GM18499 (cell line): ENCODE results near the gene LCE7A.

Source experiments
- ATAC-seq: cut with Tn5 transposase; IDR thresholded peaks from one replicate; pipeline ENCODE4 v1.9.1; 2021; ENCODE audit warnings: moderate number of reproducible peaks; ENCODE audit not compliant: insufficient read depth, unreplicated experiment

The LCE7A gene, protein sequence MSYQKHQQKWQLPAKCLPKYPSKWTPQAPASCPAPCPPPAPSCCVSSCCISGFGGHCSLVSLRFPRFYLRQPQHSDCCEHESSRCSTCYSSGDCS

DNA sequence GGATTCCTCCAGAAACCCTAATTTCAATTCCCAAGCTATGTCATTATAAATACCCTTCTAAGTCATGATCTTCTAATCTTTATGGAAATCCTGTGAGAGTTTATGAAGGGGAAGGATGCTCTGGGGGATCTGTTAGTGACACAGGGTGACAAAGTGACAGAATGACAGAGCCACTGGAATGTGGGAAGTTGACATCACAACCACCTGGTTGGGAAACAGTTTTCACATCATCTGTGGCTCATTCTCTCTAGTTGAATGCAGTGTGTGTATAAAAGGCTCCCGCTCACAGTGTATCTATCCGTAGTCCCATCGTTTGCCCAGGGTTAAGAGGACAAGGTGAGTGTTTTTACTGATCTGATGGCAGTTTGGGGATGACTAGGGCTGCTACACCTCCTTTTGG is at the start of gene LCE7A:
Gene LCE7A (plus strand): TSS at position 301 of the 400 bp plus-strand sequence. CDS start 702 bp downstream, outside the sequence.
- no peak for ATAC-seq

DNA sequence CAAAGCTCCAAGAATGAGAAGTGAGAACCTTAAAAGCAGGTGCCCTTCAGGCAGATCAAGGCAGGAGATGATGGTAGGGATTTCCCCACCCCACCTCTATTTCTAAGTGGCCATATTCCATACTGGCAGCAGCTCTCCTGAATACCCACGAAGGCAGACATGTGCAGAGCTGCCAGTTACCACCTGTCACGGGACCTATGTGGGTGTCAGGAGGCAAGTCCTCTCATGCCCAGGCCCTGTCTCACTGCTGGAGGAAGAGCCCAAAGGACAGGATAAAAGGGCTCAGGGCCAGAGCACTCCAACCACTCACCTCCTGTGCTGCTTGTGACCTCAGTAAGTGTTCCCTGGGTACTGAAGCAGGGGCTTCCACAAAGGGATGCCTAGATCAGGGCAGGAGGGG is 48.7 kb upstream of the LCE7A start:
- no peak for ATAC-seq

DNA sequence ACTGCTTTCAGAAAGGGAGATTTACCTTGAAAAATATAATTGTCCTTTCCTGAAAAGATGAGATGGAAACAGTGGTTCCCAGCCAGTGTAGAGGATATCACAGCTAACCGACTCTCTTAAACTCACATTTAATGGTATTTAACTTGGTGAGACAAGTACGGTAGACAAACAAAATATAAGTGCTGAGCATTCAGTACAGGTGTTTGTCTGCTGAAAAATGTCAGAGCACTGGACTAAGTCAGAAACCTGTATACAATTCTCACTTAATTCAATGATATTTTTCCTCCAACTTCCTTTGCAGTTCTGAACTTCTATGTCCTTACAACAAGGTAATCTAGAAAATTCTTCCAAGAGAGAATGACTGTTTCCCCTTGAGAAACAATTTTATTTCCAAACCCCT is 48.1 kb upstream of the LCE7A start, which contains the start of gene LCE1B:
Gene LCE1B (plus strand): TSS at position 301 of the 400 bp plus-strand sequence. CDS start 476 bp downstream, outside the sequence.
- ATAC-seq, result no peak

DNA sequence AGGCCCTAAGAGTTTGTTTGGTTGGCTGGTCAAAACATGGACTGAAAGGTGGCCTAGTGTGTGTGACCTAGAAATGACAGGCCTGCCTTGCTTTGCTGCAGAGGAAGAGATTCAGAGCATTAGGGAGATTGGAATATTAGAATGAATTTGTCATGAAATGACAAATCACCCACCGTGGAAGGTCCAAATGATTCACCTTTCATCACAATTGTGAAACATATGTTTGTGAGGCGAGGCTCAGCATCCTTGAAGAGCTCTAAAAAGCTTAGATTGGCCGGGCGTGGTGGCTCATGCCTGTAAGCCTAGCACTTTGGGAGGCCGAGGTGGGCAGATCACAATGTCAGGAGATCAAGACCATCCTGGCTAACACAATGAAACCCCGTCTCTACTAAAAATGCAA is 42.5 kb upstream of the LCE7A start:
- ATAC-seq, result no peak

DNA sequence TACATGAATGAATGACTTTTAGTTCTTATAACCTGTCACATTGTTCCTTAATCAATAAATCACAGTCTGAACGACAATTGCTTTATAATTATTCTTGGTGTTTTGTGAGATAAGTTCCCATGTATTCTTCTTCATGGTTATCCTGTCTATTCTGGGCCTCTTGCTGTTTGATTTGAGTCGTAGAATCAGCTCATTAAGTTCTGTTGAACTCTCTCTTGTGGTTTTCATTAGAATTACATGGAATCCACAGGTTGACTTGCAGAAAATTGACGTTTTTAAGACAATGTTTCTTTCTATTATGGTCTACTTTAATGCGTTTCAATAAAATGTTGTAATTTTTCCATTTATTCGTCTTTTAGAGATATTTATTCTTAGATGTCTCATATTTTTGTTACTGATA is 36.5 kb upstream of the LCE7A start:
- ATAC-seq, result no peak

DNA sequence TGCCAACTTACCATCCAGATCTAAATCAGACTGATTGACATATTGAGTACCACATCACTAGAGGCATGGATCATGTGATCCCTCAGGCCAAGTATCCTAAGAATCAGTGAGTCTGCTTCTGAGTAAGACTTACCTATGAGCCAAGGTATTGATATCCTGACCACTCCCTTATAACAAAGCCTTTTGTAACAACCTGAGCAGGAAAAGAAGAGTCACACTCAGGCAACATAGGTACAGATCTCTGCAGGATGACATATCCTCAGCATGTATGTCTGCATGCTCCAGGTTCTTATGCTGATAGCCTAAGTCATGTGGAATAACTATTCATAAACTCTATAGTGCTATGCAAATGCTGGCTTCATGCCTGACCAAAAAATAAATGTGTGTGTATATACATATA is 34.8 kb upstream of the LCE7A start:
- ATAC-seq, result no peak

DNA sequence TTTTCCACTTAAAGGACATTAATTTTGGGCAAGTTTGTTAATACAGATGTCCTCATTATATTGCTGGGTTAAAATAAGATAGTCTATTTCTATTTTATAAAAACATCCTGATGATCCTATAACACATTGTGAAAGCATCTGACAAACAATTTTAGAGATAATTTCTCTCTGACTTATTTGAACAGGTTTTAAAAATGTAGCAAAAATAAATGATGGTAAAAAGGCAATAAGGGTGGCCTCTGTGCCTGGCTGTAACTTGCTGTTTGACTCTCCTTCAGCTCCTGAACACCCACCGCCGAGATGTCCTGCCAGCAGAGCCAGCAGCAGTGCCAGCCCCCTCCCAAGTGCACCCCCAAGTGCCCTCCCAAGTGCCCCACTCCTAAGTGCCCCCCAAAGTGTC is 32.6 kb upstream of the LCE7A start, which contains the start of gene LCE1A:
Gene LCE1A (plus strand): TSS at position 301 of the 400 bp plus-strand sequence. CDS start 0 bp downstream, at position 301.
- no peak for ATAC-seq

DNA sequence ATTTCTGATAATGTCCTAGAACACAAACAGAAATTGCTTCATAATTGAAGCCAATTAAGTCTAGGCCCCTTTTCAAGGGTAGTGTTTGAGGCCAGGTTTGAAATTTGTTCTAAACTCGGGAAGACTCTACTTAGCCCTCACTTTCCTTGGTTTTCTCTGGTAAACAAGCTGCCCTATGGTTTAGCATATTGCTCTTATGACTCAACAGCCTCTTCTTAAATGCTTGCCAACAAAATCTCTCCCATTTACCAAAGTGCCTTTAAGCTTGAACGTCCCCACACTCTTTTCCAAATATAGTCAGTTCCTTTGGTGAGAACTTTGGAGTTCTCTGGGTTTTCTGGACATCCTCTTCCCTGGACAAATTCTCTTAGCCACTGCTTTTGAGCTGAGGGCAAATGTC is 22.9 kb upstream of the LCE7A start:
- ATAC-seq, result no peak

DNA sequence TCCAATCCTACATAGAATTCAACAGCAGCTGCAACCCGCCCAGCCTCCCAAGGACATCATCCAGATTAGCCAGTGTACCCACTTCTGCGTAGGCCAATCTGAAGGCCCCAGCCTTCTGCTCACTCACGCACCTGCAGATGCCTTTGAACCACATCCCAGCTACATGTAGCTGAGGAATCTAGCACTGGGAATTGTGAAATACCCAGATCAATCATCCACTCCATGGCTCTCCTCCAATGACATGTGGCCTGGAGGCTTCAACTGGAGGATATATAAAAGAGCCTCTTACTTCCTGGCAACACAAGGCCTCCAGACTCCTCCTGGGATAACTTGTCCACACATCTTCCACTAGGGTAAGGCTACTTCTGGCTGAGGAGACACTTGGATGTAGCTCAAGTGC is 17.2 kb upstream of the LCE7A start, which contains the start of gene LCE6A:
Gene LCE6A (plus strand): TSS at position 301 of the 400 bp plus-strand sequence. CDS start 665 bp downstream, outside the sequence.
- no peak for ATAC-seq

DNA sequence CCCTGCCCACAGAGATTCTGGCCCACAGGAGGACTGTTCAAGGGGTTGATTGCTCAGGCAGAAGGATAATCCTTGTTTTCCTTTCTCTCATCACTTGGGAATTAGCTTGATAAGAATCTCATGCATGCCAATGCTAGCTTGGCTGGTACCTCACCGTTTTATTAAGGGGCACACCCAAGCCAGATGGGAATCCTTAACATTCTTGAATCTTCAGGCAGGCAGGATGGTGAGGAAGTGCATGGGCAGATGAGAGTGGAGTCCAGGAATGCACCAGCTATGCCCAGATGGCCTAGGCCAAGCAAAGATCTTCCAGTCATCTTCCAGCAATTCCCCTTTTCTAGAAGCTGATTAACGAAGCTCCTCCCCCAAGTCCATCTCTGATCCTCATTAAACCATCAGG is 4.1 kb upstream of the LCE7A start:
- ATAC-seq, result no peak

DNA sequence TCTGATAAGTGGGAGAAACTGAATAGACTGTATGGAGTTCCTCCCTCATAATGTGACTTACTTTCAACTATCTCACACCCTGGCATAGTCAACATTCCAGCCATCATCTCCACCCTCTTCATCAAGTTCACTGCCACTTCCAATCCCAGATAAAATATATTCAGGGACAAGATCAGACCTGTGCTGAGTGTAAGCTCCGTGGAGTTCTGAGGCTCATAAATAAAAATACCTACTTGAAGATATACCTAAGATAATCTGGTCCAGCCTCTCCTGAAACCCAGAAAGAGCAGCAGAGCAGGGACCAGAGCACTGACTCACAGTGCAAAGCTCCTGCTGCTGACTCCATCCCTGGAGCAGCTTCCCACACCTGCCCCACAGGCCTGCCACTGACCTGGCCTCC is 1.7 kb upstream of the LCE7A start:
- ATAC-seq, result no peak

DNA sequence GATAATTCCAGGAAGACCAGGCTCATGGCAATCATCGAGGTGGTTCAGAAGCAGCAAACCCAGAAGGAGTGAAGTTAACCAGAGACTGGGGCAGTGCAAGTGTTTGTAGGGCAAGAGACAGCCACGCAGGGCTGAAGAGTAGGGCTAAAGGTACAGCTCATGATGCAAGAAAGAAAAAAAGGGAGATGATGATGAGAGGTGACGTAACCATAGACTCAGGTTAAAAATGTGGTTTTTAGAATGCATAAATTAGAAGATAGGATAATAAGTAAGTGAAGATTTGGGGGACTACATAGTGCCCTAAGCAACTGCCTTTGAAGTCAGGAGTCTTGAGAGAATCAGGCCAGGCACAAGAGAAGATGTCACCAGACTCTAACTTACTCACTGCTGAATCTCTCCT is 333 bp downstream of the LCE7A start:
- no peak for ATAC-seq

DNA sequence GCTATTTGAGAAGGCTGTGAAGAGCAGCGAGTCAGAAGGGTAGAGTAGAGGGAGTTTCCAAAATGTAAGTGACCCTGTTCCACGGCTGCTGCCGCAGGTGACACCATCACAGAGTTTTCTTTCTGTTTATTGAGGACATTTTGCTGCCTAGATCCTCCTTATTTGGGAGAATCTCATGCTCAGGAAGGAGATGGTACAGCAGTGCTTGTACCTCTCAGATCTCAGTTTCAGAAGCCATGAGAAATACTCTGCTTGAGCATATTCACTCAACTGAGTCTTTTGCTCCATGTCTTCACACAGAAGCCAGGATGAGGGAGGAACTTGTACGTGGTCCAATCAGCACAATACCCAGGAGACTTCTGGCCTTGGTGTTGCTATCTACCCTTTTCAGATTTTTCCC is 1.6 kb downstream of the LCE7A start:
- ATAC-seq, result no peak

DNA sequence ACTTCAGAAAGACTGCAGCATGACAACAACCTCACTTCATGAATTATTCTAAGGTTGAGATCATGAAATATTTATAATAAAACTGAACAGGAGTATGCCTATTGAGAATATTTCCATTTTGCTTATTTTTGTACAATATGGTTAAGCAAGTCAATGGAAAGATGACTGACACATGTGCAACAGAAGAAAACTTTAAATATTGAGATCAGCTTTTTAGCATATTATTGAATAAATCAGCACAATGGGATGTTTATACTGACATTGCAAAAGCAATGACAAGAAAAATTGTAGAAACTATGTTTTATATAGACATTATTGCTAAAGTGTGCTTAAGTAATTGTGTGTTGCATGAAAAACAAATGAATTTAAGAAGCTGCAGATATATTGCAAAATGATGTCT is 4.6 kb downstream of the LCE7A start:
- ATAC-seq, result no peak

DNA sequence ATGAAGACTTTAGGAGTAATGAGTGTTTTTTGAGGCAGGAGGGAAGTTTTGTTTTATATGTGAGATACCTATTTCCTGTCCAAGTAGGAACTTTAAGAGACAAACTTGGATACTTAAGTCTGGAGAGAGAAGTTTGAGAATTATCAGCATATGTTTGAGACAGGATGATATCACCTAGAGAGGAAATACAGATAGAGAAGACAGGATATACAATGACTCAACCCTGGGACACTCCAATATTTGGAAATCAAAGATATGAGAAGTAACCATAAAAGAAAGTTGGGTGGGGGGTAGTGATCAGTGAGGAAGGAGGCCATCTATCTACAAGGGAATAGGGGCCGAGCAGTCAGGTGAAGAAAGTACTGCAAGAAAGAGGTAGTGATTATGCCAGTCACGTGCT is 6.5 kb downstream of the LCE7A start:
- ATAC-seq, result no peak

DNA sequence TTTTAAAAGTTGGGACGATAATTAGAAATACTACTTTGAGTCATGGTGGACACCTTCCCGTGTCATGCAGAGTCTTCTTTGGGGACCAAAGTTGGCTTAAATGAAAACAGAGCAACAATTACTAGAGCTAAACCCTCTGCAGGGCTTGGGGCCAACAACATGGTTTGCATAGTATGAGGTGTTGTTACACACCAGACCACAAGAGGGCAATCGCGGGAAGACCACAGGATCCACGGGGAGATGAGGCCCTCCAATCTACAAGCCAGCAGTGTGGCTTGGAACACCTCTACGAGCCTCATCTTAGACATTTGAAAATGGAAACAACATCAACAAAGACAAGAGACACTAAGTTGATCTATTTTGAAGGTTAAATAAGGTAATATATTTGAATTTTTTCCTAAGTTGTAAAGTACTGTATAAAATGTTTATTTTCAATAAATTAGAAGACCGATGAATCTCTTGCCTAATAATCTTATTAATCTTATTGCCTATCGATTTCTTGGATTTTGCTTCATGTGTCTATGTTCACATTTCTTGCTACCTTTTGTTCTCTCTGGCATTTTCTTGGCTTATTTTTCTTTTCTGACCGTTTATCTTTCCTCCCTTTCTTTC is 10.1 kb downstream of the LCE7A start:
- no peak for ATAC-seq

DNA sequence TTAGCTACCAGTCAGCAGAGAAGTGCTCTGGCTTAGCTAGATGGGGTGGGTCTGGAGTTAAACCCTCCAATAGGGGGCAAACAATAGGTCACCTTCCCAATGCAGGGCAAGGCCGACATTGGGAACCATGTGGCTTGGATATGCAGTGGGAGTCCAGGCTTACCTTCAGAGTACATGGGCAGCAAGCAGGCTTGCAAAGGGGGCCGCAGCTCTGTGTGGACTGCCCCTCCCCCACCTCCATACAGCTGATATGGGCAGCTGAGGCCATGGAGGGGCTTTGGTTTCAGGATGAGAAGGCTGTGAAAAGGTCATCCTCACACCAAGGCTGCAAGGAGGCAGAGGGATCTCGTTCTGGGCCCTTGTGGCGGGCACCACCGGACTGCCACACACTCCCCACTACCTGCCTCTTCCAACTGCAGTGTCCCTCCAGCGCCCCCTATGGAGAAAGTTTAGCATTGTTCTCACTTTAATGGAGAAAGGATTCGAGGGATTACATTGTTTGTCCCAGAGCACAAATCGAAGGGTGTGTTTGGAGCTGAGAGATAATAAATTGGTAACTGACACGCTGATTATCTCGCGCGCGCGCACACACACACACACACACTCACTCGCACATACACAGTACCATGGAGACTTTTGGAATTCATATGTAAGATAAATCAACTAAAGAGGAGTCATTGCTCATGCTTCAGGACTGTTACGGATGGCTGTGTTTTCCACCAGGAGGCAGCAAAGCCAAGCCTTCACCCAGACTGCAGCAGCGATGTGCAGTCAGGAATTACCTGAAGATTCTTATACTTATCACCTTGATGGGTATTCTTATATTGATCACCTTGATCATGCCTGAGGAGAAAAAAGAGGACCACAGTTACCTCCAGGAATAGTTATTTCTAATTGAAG is 11.3 kb downstream of the LCE7A start:
- no peak for ATAC-seq

DNA sequence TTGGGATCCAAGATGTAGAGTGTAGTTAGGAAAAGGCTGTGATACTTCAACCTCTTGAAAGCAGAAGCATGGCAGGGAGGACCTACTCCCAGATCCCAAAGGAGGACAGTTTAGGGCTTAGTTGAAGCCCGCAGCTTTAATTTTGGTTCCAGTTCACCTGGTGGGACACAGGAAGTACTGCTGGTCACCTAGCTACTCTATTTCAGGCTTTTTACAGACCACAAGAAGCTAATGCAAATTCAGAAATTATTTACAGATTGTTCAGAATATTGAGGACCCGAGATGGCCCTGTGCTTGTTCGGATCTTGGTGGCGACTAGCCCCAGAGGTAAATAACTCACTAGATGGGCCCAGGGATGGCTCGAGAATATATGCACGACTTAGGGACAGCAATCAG is 11.9 kb downstream of the LCE7A start:
- ATAC-seq, result no peak

DNA sequence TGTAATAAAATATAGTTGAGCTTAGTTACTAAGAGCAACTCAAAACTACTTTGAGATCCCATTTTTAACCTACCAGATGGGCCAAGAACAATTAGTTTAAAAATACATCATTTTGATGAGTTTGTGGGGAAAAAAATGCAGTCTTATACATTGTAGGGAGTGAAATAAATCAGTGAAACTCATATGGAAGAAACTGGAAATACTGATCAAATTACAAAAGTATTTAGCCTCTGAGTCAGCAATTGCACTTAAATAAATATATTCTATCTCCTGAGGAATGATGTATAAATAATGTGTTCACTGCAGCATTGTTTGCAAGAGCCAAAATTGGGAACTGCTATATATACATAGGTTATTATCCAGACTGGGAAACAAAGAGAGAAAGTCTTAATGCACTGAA is 13.7 kb downstream of the LCE7A start:
- ATAC-seq, result no peak

DNA sequence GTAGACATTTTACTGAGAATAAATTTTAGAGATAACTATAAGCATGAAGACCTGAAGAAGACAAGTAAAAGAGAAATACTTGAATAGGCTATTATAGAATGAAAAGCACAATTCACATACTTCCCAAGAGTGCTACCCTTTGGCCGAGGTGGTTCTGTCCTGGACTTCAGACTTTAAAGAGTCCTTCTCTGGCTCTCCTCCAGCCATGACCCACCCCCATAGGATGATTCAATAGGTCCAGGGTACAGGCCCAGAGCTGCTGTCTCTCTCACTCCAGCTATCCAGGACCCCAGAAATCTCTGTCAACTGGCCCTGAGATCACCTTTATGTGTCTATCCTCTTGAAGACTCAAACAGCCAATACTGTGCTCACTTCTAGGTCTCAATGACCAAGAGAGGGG is 17.0 kb downstream of the LCE7A start:
- ATAC-seq, result no peak

DNA sequence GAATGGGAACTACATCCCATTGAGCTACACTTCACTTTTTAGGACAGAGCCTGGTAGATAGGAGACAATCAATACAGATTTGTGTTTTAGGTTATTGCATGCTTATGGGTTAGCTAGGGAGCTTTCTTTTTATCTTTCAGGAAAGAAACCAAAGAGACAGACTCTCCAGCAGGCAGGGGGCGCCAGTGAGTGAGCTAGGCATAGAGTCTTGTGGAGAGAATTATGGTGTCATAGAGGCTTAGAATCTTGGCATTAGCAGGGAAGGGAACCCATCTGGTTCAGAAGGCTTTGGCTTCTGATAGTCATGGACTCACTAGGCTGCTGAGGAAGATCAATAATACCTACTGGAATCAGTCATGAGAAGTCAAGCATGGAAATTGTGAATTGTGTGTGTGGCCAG is 18.2 kb downstream of the LCE7A start, which contains the start of gene SMCP:
Gene SMCP (plus strand): TSS at position 281 of the 400 bp plus-strand sequence. CDS start 6,101 bp downstream, outside the sequence.
- no peak for ATAC-seq
